ENCODE measurements around the gene TREH.

- no peak for TF ChIP-seq CTCF (IDR thresholded peaks at IDR 0.05; ENCODE audit: low read depth, low read length)
- TF ChIP-seq POLR2A (IDR thresholded peaks at IDR 0.05; ENCODE audit: extremely low read depth, insufficient read length): no peak
- TF ChIP-seq, protein P1, sequence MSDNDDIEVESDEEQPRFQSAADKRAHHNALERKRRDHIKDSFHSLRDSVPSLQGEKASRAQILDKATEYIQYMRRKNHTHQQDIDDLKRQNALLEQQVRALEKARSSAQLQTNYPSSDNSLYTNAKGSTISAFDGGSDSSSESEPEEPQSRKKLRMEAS (IDR thresholded peaks at IDR 0.05; ENCODE audit: low read depth, low read length): no peak
- TF ChIP-seq MYC (IDR thresholded peaks at IDR 0.05; ENCODE audit: low read depth, low read length): no peak
Measured at GRCh38 chr11:118628861-118629549, 50.4 kb downstream of the TREH start.

Measured in NB4 (cell line).